Subcutaneous abdominal adipose tissue (tissue), 5 donors: ENCODE measurements around the gene FUBP1.
A peak's percentile ranks its signal among the peaks of the same experiment; 100 is the strongest.
"Not testable (repeated sequence)": the region's sequence is repeated elsewhere in the genome, so short reads cannot be mapped to it uniquely, and the experiment has no call there.

Source experiments
- H3K27ac ChIP-seq: one replicate; pipeline ENCODE4 v1.7.0; 2013; ENCODE audit warnings: low read depth, mild to moderate bottlenecking, inconsistent platforms, low read length, moderate library complexity
- H3K27me3 ChIP-seq, 5 donors: one replicate each; pipeline ENCODE4 v1.7.0; 2013; ENCODE audit warnings: low read length in 5 of 5, inconsistent platforms in 1 of 5; ENCODE audit not compliant: control insufficient read depth in 5 of 5, insufficient read depth in 4 of 5
- H3K36me3 ChIP-seq, 5 donors: one replicate each; pipeline ENCODE4 v1.7.0; 2013; ENCODE audit warnings: low read length in 5 of 5; ENCODE audit not compliant: control insufficient read depth in 5 of 5, insufficient read depth in 5 of 5
- H3K4me1 ChIP-seq, 5 donors: one replicate each; pipeline ENCODE4 v1.7.0; 2013; ENCODE audit warnings: low read length in 5 of 5, mild to moderate bottlenecking in 3 of 5, moderate library complexity in 1 of 5; ENCODE audit not compliant: control insufficient read depth in 5 of 5, insufficient read depth in 5 of 5
- H3K4me3 ChIP-seq, 5 donors: one replicate each; pipeline ENCODE4 v1.7.0; 2013; ENCODE audit warnings: low read length in 5 of 5, low read depth in 1 of 5
- H3K9ac ChIP-seq, 5 donors: one replicate each; pipeline ENCODE4 v1.7.0; 2013; ENCODE audit warnings: low read length in 5 of 5, mild to moderate bottlenecking in 4 of 5, moderate library complexity in 3 of 5
- H3K9me3 ChIP-seq, 5 donors: one replicate each; pipeline ENCODE4 v1.7.0; 2013; ENCODE audit warnings: low read length in 5 of 5; ENCODE audit not compliant: control insufficient read depth in 5 of 5
- donor health status: healthy.
- donor health status: healthy.
- donor health status: healthy.
- donor health status: healthy.
- donor health status: healthy.

The FUBP1 gene

GRCh38 chr1:78005755-78006154 lies 26.9 kb upstream of the FUBP1 start:
- Histone ChIP-seq H3K4me3 (peak overlapping the region; percentile 79 to 93 (median 85)), H3K4me1 (peaks cover 4 to 42% (median 36%) of the 10 kb centered on the region in 5 donors), H3K9ac (peak overlapping the region; percentile 94 to 99 (median 98)), H3K36me3 (no peaks in the 10 kb centered on the region), H3K27ac (peak overlapping the region; percentile 99), H3K9me3 (no peaks in the 10 kb centered on the region), H3K27me3 (no peaks in the 10 kb centered on the region)

- peaks cover 4 to 39% (median 35%) of the 10 kb centered on the region in 5 donors for H3K4me1 ChIP-seq
- H3K27ac ChIP-seq, result peak overlapping the region; percentile 99
- no peaks in the 10 kb centered on the region for H3K36me3 ChIP-seq
- no peaks in the 10 kb centered on the region for H3K9me3 ChIP-seq
- no peaks in the 10 kb centered on the region for H3K27me3 ChIP-seq
- H3K4me3 ChIP-seq, result peak overlapping the region; percentile 79 to 93 (median 85)
- peak overlapping the region; percentile 94 to 99 (median 98) for H3K9ac ChIP-seq
Observed at GRCh38 chr1:78005448-78005722, 26.5 kb upstream of the FUBP1 start.

GRCh38 chr1:78004719-78005447 lies 26.0 kb upstream of the FUBP1 start, which contains the start of gene DNAJB4:
Gene DNAJB4 (plus strand): TSS chr1:78004939. CDS start chr1:78005111, 172 bp downstream.
- Histone ChIP-seq H3K27me3 (no peaks in the 10 kb centered on the region), H3K27ac (peak within 1 kb of the TSS; percentile 99), H3K9ac (peak within 1 kb of the TSS; percentile 94 to 99 (median 98)), H3K36me3 (no peaks in the 10 kb centered on the region), H3K9me3 (no peaks in the 10 kb centered on the region), H3K4me3 (peak within 1 kb of the TSS; percentile 79 to 93 (median 85)), H3K4me1 (peaks cover 4 to 35% (median 33%) of the 10 kb centered on the region in 5 donors)

GRCh38 chr1:78003882-78004718 lies 25.2 kb upstream of the FUBP1 start:
- H3K27ac ChIP-seq, result peak overlapping the region; percentile 99
- H3K27me3 ChIP-seq, result no peaks in the 10 kb centered on the region
- H3K9me3 ChIP-seq, result no peaks in the 10 kb centered on the region
- peaks cover 4 to 28% (median 25%) of the 10 kb centered on the region in 5 donors for H3K4me1 ChIP-seq
- H3K9ac ChIP-seq, result peak overlapping the region; percentile 94 to 99 (median 98)
- no peaks in the 10 kb centered on the region for H3K36me3 ChIP-seq
- peak overlapping the region; percentile 79 to 93 (median 85) for H3K4me3 ChIP-seq

GRCh38 chr1:78003070-78003746 lies 24.3 kb upstream of the FUBP1 start:
- Histone ChIP-seq H3K36me3 (no peaks in the 10 kb centered on the region), H3K4me3 (peak overlapping the region in 1 of 5 donors; percentile 22), H3K27me3 (no peaks in the 10 kb centered on the region), H3K9ac (peak overlapping the region in 2 of 5 donors; percentile 33 to 35), H3K27ac (peak overlapping the region; percentile 99), H3K4me1 (peaks cover 4 to 25% (median 19%) of the 10 kb centered on the region in 5 donors), H3K9me3 (no peaks in the 10 kb centered on the region)

- not testable (repeated sequence) for H3K9me3 ChIP-seq, H3K27ac ChIP-seq, H3K27me3 ChIP-seq, H3K36me3 ChIP-seq, H3K4me3 ChIP-seq, H3K9ac ChIP-seq
- peaks cover 4 to 11% (median 5%) of the 10 kb centered on the region in 5 donors for H3K4me1 ChIP-seq
Observed at GRCh38 chr1:78000536-78000935, 21.7 kb upstream of the FUBP1 start.

- H3K9ac ChIP-seq, result no peak overlapping the region
- no peaks in the 10 kb centered on the region for H3K9me3 ChIP-seq
- no peaks in the 10 kb centered on the region for H3K27me3 ChIP-seq
- H3K27ac ChIP-seq, result no peak overlapping the region
- H3K4me1 ChIP-seq, result no peaks in the 10 kb centered on the region
- H3K36me3 ChIP-seq, result peaks cover 0 to 7% (median 0%) of the 10 kb centered on the region in 5 donors
- H3K4me3 ChIP-seq, result no peak overlapping the region
Observed at GRCh38 chr1:77996734-77997133, 17.9 kb upstream of the FUBP1 start.

- Histone ChIP-seq H3K9ac (no peak overlapping the region), H3K4me1 (no peaks in the 10 kb centered on the region), H3K27me3 (no peaks in the 10 kb centered on the region), H3K4me3 (no peak overlapping the region), H3K36me3 (peaks cover 0 to 7% (median 0%) of the 10 kb centered on the region in 5 donors), H3K27ac (no peak overlapping the region), H3K9me3 (no peaks in the 10 kb centered on the region)
Observed at GRCh38 chr1:77994117-77994705, 15.3 kb upstream of the FUBP1 start.

- H3K4me3 ChIP-seq, result no peak overlapping the region
- H3K9me3 ChIP-seq, result no peaks in the 10 kb centered on the region
- H3K27me3 ChIP-seq, result no peaks in the 10 kb centered on the region
- H3K4me1 ChIP-seq, result no peaks in the 10 kb centered on the region
- no peak overlapping the region for H3K27ac ChIP-seq
- H3K9ac ChIP-seq, result no peak overlapping the region
- H3K36me3 ChIP-seq, result peaks cover 0 to 9% (median 0%) of the 10 kb centered on the region in 5 donors
Observed at GRCh38 chr1:77991638-77992037, 12.8 kb upstream of the FUBP1 start.
